ENCODE data around the gene EZR.

DNA sequence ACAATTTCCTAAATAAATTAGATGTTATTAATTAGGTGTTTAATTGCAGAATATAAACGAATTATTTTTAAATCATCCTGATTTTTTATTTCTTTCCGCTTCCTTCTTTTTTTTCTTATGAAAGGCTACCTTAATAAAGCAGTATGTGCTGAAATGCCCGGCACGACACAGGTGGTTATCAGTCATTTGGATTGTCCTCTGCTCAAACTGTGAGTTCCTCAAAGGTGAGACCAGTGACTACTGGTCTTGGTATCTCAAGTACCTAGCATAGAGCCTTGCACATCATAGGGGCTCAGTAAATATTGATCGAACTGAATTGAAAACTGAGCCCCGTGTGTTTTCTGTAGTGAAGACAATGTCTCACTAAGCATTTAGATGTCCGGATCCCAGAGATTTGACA lies 9.6 kb upstream of the EZR start:
- TF ChIP-seq TBL1XR1 (IDR thresholded peaks at IDR 0.05; ENCODE audit: low read length in 2 of 2), result no peak
- TF ChIP-seq, protein P1, sequence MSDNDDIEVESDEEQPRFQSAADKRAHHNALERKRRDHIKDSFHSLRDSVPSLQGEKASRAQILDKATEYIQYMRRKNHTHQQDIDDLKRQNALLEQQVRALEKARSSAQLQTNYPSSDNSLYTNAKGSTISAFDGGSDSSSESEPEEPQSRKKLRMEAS (CRISPR knock-in tag; IDR thresholded peaks at IDR 0.05), result no peak
- TF ChIP-seq ZBTB1 (CRISPR knock-in tag; IDR thresholded peaks at IDR 0.05; ENCODE audit: borderline replicate concordance, low read depth), result no peak
- no peak for TF ChIP-seq NFIC (IDR thresholded peaks at IDR 0.05)
- TF ChIP-seq, protein P2, sequence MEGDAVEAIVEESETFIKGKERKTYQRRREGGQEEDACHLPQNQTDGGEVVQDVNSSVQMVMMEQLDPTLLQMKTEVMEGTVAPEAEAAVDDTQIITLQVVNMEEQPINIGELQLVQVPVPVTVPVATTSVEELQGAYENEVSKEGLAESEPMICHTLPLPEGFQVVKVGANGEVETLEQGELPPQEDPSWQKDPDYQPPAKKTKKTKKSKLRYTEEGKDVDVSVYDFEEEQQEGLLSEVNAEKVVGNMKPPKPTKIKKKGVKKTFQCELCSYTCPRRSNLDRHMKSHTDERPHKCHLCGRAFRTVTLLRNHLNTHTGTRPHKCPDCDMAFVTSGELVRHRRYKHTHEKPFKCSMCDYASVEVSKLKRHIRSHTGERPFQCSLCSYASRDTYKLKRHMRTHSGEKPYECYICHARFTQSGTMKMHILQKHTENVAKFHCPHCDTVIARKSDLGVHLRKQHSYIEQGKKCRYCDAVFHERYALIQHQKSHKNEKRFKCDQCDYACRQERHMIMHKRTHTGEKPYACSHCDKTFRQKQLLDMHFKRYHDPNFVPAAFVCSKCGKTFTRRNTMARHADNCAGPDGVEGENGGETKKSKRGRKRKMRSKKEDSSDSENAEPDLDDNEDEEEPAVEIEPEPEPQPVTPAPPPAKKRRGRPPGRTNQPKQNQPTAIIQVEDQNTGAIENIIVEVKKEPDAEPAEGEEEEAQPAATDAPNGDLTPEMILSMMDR (IDR thresholded peaks at IDR 0.05 in 2 of 3, conservative IDR thresholded peaks at IDR 0.05 in 1 of 3; ENCODE audit: insufficient read depth in 2 of 3, low read depth in 1 of 3, low read length in 3 of 3), result no peak
- TF ChIP-seq TAF15 (IDR thresholded peaks at IDR 0.05; ENCODE audit: low read depth, low read length), result no peak
- no peak for TF ChIP-seq EP300 (IDR thresholded peaks at IDR 0.05; ENCODE audit: low read length)
- no peak for TF ChIP-seq PYGO2 (tag; IDR thresholded peaks at IDR 0.05)
- TF ChIP-seq SPI1 (IDR thresholded peaks at IDR 0.05; ENCODE audit: borderline replicate concordance, low read depth, low read length), result no peak
- TF ChIP-seq, protein P3, sequence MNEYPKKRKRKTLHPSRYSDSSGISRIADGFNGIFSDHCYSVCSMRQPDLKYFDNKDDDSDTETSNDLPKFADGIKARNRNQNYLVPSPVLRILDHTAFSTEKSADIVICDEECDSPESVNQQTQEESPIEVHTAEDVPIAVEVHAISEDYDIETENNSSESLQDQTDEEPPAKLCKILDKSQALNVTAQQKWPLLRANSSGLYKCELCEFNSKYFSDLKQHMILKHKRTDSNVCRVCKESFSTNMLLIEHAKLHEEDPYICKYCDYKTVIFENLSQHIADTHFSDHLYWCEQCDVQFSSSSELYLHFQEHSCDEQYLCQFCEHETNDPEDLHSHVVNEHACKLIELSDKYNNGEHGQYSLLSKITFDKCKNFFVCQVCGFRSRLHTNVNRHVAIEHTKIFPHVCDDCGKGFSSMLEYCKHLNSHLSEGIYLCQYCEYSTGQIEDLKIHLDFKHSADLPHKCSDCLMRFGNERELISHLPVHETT (CRISPR knock-in tag; conservative IDR thresholded peaks at IDR 0.05 in 1 of 2, IDR thresholded peaks at IDR 0.05 in 1 of 2), result no peak
- no peak for TF ChIP-seq ZNF717 (CRISPR knock-in tag; IDR thresholded peaks at IDR 0.05)
